Skeletal muscle tissue (tissue), 4 donors: Measurements from ENCODE around the gene ATXN1. TPM values are rescaled to one million over a fixed set of nuclear protein-coding genes. Genes with fewer than 3 reads are reported as not detected.
"Not testable (repeated sequence)": the region's sequence is repeated elsewhere in the genome, so short reads cannot be mapped to it uniquely, and the experiment has no call there.

Experiments
- H3K27ac ChIP-seq: one replicate; pipeline ENCODE4 v1.7.0; 2013; ENCODE audit warnings: mild to moderate bottlenecking, low read depth, low read length, inconsistent platforms
- H3K27me3 ChIP-seq, 3 donors: one replicate each; pipeline ENCODE4 v1.7.0; 2013; ENCODE audit warnings: low read length in 3 of 3; ENCODE audit not compliant: control insufficient read depth in 3 of 3, insufficient read depth in 3 of 3
- H3K36me3 ChIP-seq, 3 donors: one replicate each; pipeline ENCODE4 v1.7.0; 2013; ENCODE audit warnings: low read length in 3 of 3; ENCODE audit not compliant: control insufficient read depth in 3 of 3, insufficient read depth in 3 of 3
- H3K4me1 ChIP-seq, 3 donors: one replicate each; pipeline ENCODE4 v1.7.0; 2013; ENCODE audit warnings: low read length in 3 of 3, mild to moderate bottlenecking in 3 of 3; ENCODE audit not compliant: control insufficient read depth in 3 of 3, insufficient read depth in 3 of 3
- H3K4me3 ChIP-seq, 3 donors: one replicate each; pipeline ENCODE4 v1.7.0; 2013; ENCODE audit warnings: low read length in 3 of 3
- H3K9ac ChIP-seq, 3 donors: one replicate each; pipeline ENCODE4 v1.7.0; 2013; ENCODE audit warnings: low read length in 3 of 3, mild to moderate bottlenecking in 3 of 3, moderate library complexity in 2 of 3, low read depth in 1 of 3
- H3K9me3 ChIP-seq, 3 donors: one replicate each; pipeline ENCODE4 v1.7.0; 2013; ENCODE audit warnings: low read length in 3 of 3; ENCODE audit not compliant: control insufficient read depth in 3 of 3
- total RNA-seq: library from RNA; depleted of rRNA; stranded (reverse); fragments of >200 nt; gene quantifications from one replicate; pipeline ENCODE4 v1.2.3, GENCODE V29; 2014
- donor health status: Osteomylitis.

Gene ATXN1
- total RNA-seq, 1 donor from 2014 or later, result 30.8 TPM

- Histone ChIP-seq H3K9ac (peak overlapping the region; percentile 83 to 92 (median 91)), H3K27me3 (no peaks in the 10 kb centered on the region), H3K4me3 (peak overlapping the region; percentile 64 to 68 (median 66)), H3K27ac (peak overlapping the region; percentile 99), H3K36me3 (peaks cover 10 to 19% (median 16%) of the 10 kb centered on the region in 3 donors), H3K4me1 (peaks cover 25 to 48% (median 48%) of the 10 kb centered on the region in 3 donors), H3K9me3 (no peaks in the 10 kb centered on the region)
These were observed 483.9 kb downstream of the ATXN1 start for GRCh38 chr6:16277101-16277981.

- peaks cover 21 to 43% (median 39%) of the 10 kb centered on the region in 3 donors for H3K4me1 ChIP-seq
These were observed 486.2 kb downstream of the ATXN1 start for GRCh38 chr6:16274885-16275589.

GRCh38 chr6:16274483-16274882 is 486.8 kb downstream of the ATXN1 start:
- no peak overlapping the region for H3K9ac ChIP-seq
- peak overlapping the region; percentile 2 for H3K27ac ChIP-seq
- no peaks in the 10 kb centered on the region for H3K9me3 ChIP-seq
- H3K36me3 ChIP-seq, result peaks cover 8 to 12% (median 9%) of the 10 kb centered on the region in 3 donors
- no peaks in the 10 kb centered on the region for H3K27me3 ChIP-seq
- no peak overlapping the region for H3K4me3 ChIP-seq
- peaks cover 18 to 38% (median 34%) of the 10 kb centered on the region in 3 donors for H3K4me1 ChIP-seq

More at GRCh38 chr6:16274885-16275589, 486.2 kb downstream of the ATXN1 start:
- H3K27ac ChIP-seq, result peak overlapping the region; percentile 10
- no peaks in the 10 kb centered on the region for H3K9me3 ChIP-seq
- no peak overlapping the region for H3K9ac ChIP-seq
- no peak overlapping the region for H3K4me3 ChIP-seq
- H3K36me3 ChIP-seq, result peaks cover 8 to 13% (median 9%) of the 10 kb centered on the region in 3 donors
- no peaks in the 10 kb centered on the region for H3K27me3 ChIP-seq

GRCh38 chr6:16273256-16273655 is 488.0 kb downstream of the ATXN1 start:
- no peak overlapping the region for H3K4me3 ChIP-seq
- no peaks in the 10 kb centered on the region for H3K9me3 ChIP-seq
- H3K27me3 ChIP-seq, result no peaks in the 10 kb centered on the region
- peaks cover 8 to 26% (median 22%) of the 10 kb centered on the region in 3 donors for H3K4me1 ChIP-seq
- H3K9ac ChIP-seq, result peak overlapping the region in 1 of 3 donors; percentile 45
- H3K36me3 ChIP-seq, result peaks cover 2 to 9% (median 3%) of the 10 kb centered on the region in 3 donors
- no peak overlapping the region for H3K27ac ChIP-seq

GRCh38 chr6:16272201-16272600 is 489.1 kb downstream of the ATXN1 start:
- H3K4me3 ChIP-seq, result no peak overlapping the region
- no peak overlapping the region for H3K9ac ChIP-seq
- H3K27ac ChIP-seq, result no peak overlapping the region
- no peaks in the 10 kb centered on the region for H3K9me3 ChIP-seq
- peaks cover 2 to 9% (median 6%) of the 10 kb centered on the region in 3 donors for H3K36me3 ChIP-seq
- peaks cover 8 to 16% (median 12%) of the 10 kb centered on the region in 3 donors for H3K4me1 ChIP-seq
- H3K27me3 ChIP-seq, result no peaks in the 10 kb centered on the region

- H3K4me1 ChIP-seq, result peaks cover 2 to 9% (median 4%) of the 10 kb centered on the region in 3 donors
- H3K27me3 ChIP-seq, result no peaks in the 10 kb centered on the region
- H3K27ac ChIP-seq, result no peak overlapping the region
- no peak overlapping the region for H3K9ac ChIP-seq
- no peaks in the 10 kb centered on the region for H3K9me3 ChIP-seq
- H3K36me3 ChIP-seq, result peaks cover 2 to 9% (median 6%) of the 10 kb centered on the region in 3 donors
- no peak overlapping the region for H3K4me3 ChIP-seq
These were observed 489.8 kb downstream of the ATXN1 start for GRCh38 chr6:16271428-16271827.

- no peak overlapping the region for H3K4me3 ChIP-seq
- no peak overlapping the region for H3K27ac ChIP-seq
- peaks cover 6 to 7% (median 6%) of the 10 kb centered on the region in 3 donors for H3K36me3 ChIP-seq
- peaks cover 0 to 8% (median 3%) of the 10 kb centered on the region in 3 donors for H3K4me1 ChIP-seq
- H3K9me3 ChIP-seq, result no peaks in the 10 kb centered on the region
- no peak overlapping the region for H3K9ac ChIP-seq
- no peaks in the 10 kb centered on the region for H3K27me3 ChIP-seq
These were observed 491.0 kb downstream of the ATXN1 start for GRCh38 chr6:16270178-16270794.

- H3K4me1 ChIP-seq, H3K27ac ChIP-seq, H3K9ac ChIP-seq, H3K27me3 ChIP-seq, H3K9me3 ChIP-seq, H3K4me3 ChIP-seq, H3K36me3 ChIP-seq: not testable (repeated sequence)
These were observed 491.7 kb downstream of the ATXN1 start for GRCh38 chr6:16269442-16270070.

- H3K27ac ChIP-seq, result no peak overlapping the region
- no peaks in the 10 kb centered on the region for H3K9me3 ChIP-seq
- H3K9ac ChIP-seq, result no peak overlapping the region
These were observed 493.6 kb downstream of the ATXN1 start for GRCh38 chr6:16267428-16268263.

More at GRCh38 chr6:16267428-16268263, 493.6 kb downstream of the ATXN1 start:
- Histone ChIP-seq H3K27me3 (no peaks in the 10 kb centered on the region), H3K4me3 (no peak overlapping the region), H3K36me3 (peaks cover 0 to 7% (median 3%) of the 10 kb centered on the region in 3 donors), H3K4me1 (peaks cover 0 to 3% (median 0%) of the 10 kb centered on the region in 3 donors)
